Fibroblast of gingiva (primary cell): ENCODE data around the gene ETV1.
"Not testable (repeated sequence)": the region's sequence is repeated elsewhere in the genome, so short reads cannot be mapped to it uniquely, and the experiment has no call there.

ENCODE experiments used
- DNase-seq: peaks from one replicate; pipeline ENCODE4 v3.0.0-alpha.2; 2011; ENCODE audit warnings: low read depth

The ETV1 gene

GRCh38 chr7:13932131-13932530 is 57.3 kb downstream of the ETV1 start:
- no peak for DNase-seq

- no peak for DNase-seq
Observed at GRCh38 chr7:13921062-13921461, 68.4 kb downstream of the ETV1 start.

GRCh38 chr7:13920053-13920697 is 69.3 kb downstream of the ETV1 start:
- peak; percentile 100 for DNase-seq

- not testable (repeated sequence) for DNase-seq
Observed at GRCh38 chr7:13918333-13918732, 71.1 kb downstream of the ETV1 start.

- not testable (repeated sequence) for DNase-seq
Observed at GRCh38 chr7:13917103-13917502, 72.4 kb downstream of the ETV1 start.

- no peak for DNase-seq
Observed at GRCh38 chr7:13915891-13916290, 73.6 kb downstream of the ETV1 start.

- DNase-seq = no peak
Observed at GRCh38 chr7:13912715-13913278, 76.7 kb downstream of the ETV1 start.

- DNase-seq = no peak
Observed at GRCh38 chr7:13911909-13912308, 77.6 kb downstream of the ETV1 start.

GRCh38 chr7:13910805-13911551 is 78.5 kb downstream of the ETV1 start:
- no peak for DNase-seq

GRCh38 chr7:13908667-13909397 is 80.6 kb downstream of the ETV1 start:
- no peak for DNase-seq

GRCh38 chr7:13907831-13908230 is 81.6 kb downstream of the ETV1 start:
- DNase-seq = no peak

- DNase-seq = peak; percentile 93
Observed at GRCh38 chr7:13904689-13905088, 84.8 kb downstream of the ETV1 start.

- peak; percentile 95 for DNase-seq
Observed at GRCh38 chr7:13904007-13904406, 85.5 kb downstream of the ETV1 start.

- DNase-seq = no peak
Observed at GRCh38 chr7:13901577-13901976, 87.9 kb downstream of the ETV1 start.

GRCh38 chr7:13898957-13899670 is 90.4 kb downstream of the ETV1 start:
- no peak for DNase-seq

GRCh38 chr7:13897819-13898218 is 91.6 kb downstream of the ETV1 start:
- DNase-seq = no peak

GRCh38 chr7:13894954-13895353 is 94.5 kb downstream of the ETV1 start:
- DNase-seq = no peak

- no peak for DNase-seq
Observed at GRCh38 chr7:13894377-13894776, 95.1 kb downstream of the ETV1 start.

GRCh38 chr7:13890793-13891192 is 98.7 kb downstream of the ETV1 start:
- no peak for DNase-seq

- DNase-seq = no peak
Observed at GRCh38 chr7:13886356-13886755, 103.1 kb downstream of the ETV1 start.

- DNase-seq = peak; percentile 12
Observed at GRCh38 chr7:13882051-13882450, 107.4 kb downstream of the ETV1 start.

- DNase-seq = peak; percentile 26
Observed at GRCh38 chr7:13880789-13881188, 108.7 kb downstream of the ETV1 start.
